ENCODE measurements around the gene SCAMP2. TPM values are rescaled to one million over a fixed set of nuclear protein-coding genes. Genes with fewer than 3 reads are reported as not detected.

The SCAMP2 gene
- total RNA-seq, 1 experiment from 2014 or later, result 38.0 TPM

GRCh38 chr15:74873036-74873755 is at the start of gene SCAMP2 (continued):
- TF ChIP-seq ARID4B (CRISPR knock-in tag; IDR thresholded peaks at IDR 0.05; ENCODE audit: borderline replicate concordance), result 0 out of 2 replicates have a peak, but pooled peaks have one; percentile 49
- no peak for TF ChIP-seq OVOL2 (CRISPR knock-in tag; IDR thresholded peaks at IDR 0.05; ENCODE audit: borderline replicate concordance)
- TF ChIP-seq FOXP4 (CRISPR knock-in tag; IDR thresholded peaks at IDR 0.05), result no peak
- TF ChIP-seq ZNF121 (CRISPR knock-in tag; IDR thresholded peaks at IDR 0.05), result no peak
- TF ChIP-seq MYBL2 (CRISPR knock-in tag; IDR thresholded peaks at IDR 0.05), result no peak
- no peak for TF ChIP-seq PREB (CRISPR knock-in tag; IDR thresholded peaks at IDR 0.05; ENCODE audit: borderline replicate concordance)

GRCh38 chr15:74920456-74920855 is 47.3 kb upstream of the SCAMP2 start:
- ATAC-seq (no peak), DNase-seq (ENCODE audit: low spot score) (no peak)
- H3K27me3 Mint-ChIP-seq (ENCODE audit: low read depth), result no peaks in the 10 kb centered on the region
- POLR2A ChIA-PET, result no interaction called here
- H3K9me3 Mint-ChIP-seq, result no peaks in the 10 kb centered on the region
- no peak overlapping the region for H3K4me3 Mint-ChIP-seq
- TF ChIP-seq PRDM15 (CRISPR knock-in tag; IDR thresholded peaks at IDR 0.05), result no peak
- TF ChIP-seq TEAD4 (CRISPR knock-in tag; IDR thresholded peaks at IDR 0.05), result no peak
- no peak for TF ChIP-seq GABPB1 (CRISPR knock-in tag; IDR thresholded peaks at IDR 0.05)
- no peak for TF ChIP-seq MLX (CRISPR knock-in tag; IDR thresholded peaks at IDR 0.05)
- no peak for TF ChIP-seq ZNF219 (CRISPR knock-in tag; IDR thresholded peaks at IDR 0.05; ENCODE audit: borderline replicate concordance)
- TF ChIP-seq SMAD4 (CRISPR knock-in tag; IDR thresholded peaks at IDR 0.05), result no peak
- TF ChIP-seq ZMAT4 (CRISPR knock-in tag; IDR thresholded peaks at IDR 0.05), result no peak
- TF ChIP-seq ZNF423 (CRISPR knock-in tag; IDR thresholded peaks at IDR 0.05), result no peak
- no peak for TF ChIP-seq SP1 (CRISPR knock-in tag; conservative IDR thresholded peaks at IDR 0.05)
- no peak for TF ChIP-seq USF2 (CRISPR knock-in tag; IDR thresholded peaks at IDR 0.05)
- no peak for TF ChIP-seq MAX (CRISPR knock-in tag; IDR thresholded peaks at IDR 0.05)
- TF ChIP-seq OVOL2 (CRISPR knock-in tag; IDR thresholded peaks at IDR 0.05; ENCODE audit: borderline replicate concordance), result no peak
- H3K4me1 Mint-ChIP-seq, result no peaks in the 10 kb centered on the region
- peaks cover 62% of the 10 kb centered on the region for H3K36me3 Mint-ChIP-seq
- CTCF ChIA-PET, result interaction anchor here (0.5 to 1.0 kb wide), 2 partner anchors 15 to 19 kb away, joined by 3 to 5 read pairs; no protein-coding TSS in a partner anchor
- no peak overlapping the region for H3K27ac Mint-ChIP-seq

All from WTC11 (cell line).